H1 (cell line): ENCODE results near the gene RPS6KA6. TPM values are rescaled to one million over a fixed set of nuclear protein-coding genes. Genes with fewer than 3 reads are reported as not detected.

Source experiments
- CTCF ChIA-PET: fragments of 300-600 bp; sonication (Branson Sonifier 250); formaldehyde crosslinking; loops from one replicate; lab custom pipeline; 2021; ENCODE audit not compliant: partially characterized antibody; lab: Charles Lee
- POLR2A ChIA-PET: fragments of 300-600 bp; sonication (Branson Sonifier 250); formaldehyde crosslinking; loops from one replicate; lab custom pipeline; 2021; ENCODE audit warnings: inconsistent platforms; ENCODE audit not compliant: partially characterized antibody; lab: Charles Lee
- DNase-seq, 2 experiments: peaks; one replicate each; pipeline versions ENCODE4 v3.0.0 to v3.0.0-alpha.2; 2010 to 2022; ENCODE audit warnings: low spot score in 2 of 2, low read depth in 1 of 2, mixed read lengths in 1 of 2
- FAIRE-seq: peaks from 2 replicates; lab custom pipeline; 2011; peaks lifted over from hg19 to GRCh38; lab: Jason Lieb, UNC
- H2AFZ ChIP-seq: 2 replicates; pipeline ENCODE4 v1.8.1; 2012; ENCODE audit warnings: low read length, inconsistent platforms
- H2AK5ac ChIP-seq: 2 replicates; pipeline ENCODE4 v1.6.1; 2013; ENCODE audit warnings: low read depth, low read length
- H2BK120ac ChIP-seq: replicated peaks from 2 replicates; pipeline ENCODE3; 2013; ENCODE audit warnings: low read depth, low read length, inconsistent platforms
- H2BK12ac ChIP-seq: 2 replicates; pipeline ENCODE4 v1.6.1; 2013; ENCODE audit warnings: low read depth, low read length
- H2BK15ac ChIP-seq: 2 replicates; pipeline ENCODE4 v1.6.1; 2013; ENCODE audit warnings: low read length
- H2BK20ac ChIP-seq: 2 replicates; pipeline ENCODE4 v1.6.1; 2013; ENCODE audit warnings: low read length
- H2BK5ac ChIP-seq: 2 replicates; pipeline ENCODE4 v1.6.1; 2013; ENCODE audit warnings: low read depth, low read length
- H3K14ac ChIP-seq: 2 replicates; pipeline ENCODE4 v1.6.1; 2013; ENCODE audit warnings: inconsistent platforms; ENCODE audit not compliant: insufficient read length
- H3K18ac ChIP-seq: 2 replicates; pipeline ENCODE4 v1.6.1; 2013; ENCODE audit warnings: low read length; ENCODE audit errors: extremely low read depth
- H3K23ac ChIP-seq: 2 replicates; pipeline ENCODE4 v1.6.1; 2013; ENCODE audit warnings: inconsistent platforms; ENCODE audit not compliant: insufficient read length
- H3K23me2 ChIP-seq: 2 replicates; pipeline ENCODE4 v1.6.1; 2013; ENCODE audit warnings: low read depth, low read length
- H3K27ac ChIP-seq: 2 replicates; pipeline ENCODE4 v1.6.1; 2011; ENCODE audit warnings: low read depth, low read length, inconsistent platforms
- H3K27me3 ChIP-seq, 4 experiments: replicated peaks in 1 of 4; 1 replicate in 1 of 4; 2 replicates in 3 of 4; pipeline versions ENCODE4 v1.6.1 to v1.8.1; 2011 to 2013; ENCODE audit warnings: low read length in 3 of 4, mild to moderate bottlenecking in 3 of 4, inconsistent platforms in 2 of 4, mixed read lengths in 2 of 4, moderate library complexity in 1 of 4; ENCODE audit not compliant: control insufficient read depth in 3 of 4, insufficient read depth in 3 of 4; ENCODE audit errors: extremely low read depth in 1 of 4
- H3K36me3 ChIP-seq, 4 experiments: 2 replicates each; pipeline versions ENCODE4 v1.6.1 to v1.8.1; 2011 to 2013; ENCODE audit warnings: mild to moderate bottlenecking in 4 of 4, low read length in 3 of 4, moderate library complexity in 2 of 4, control low read depth in 1 of 4, inconsistent platforms in 1 of 4; ENCODE audit not compliant: insufficient read depth in 4 of 4, control insufficient read depth in 2 of 4
- H3K4ac ChIP-seq: replicated peaks from 2 replicates; pipeline ENCODE3; 2013; ENCODE audit warnings: low read length, low read depth, mixed read lengths, inconsistent platforms; ENCODE audit not compliant: insufficient read length
- H3K4me1 ChIP-seq, 4 experiments: replicated peaks in 1 of 4; 1 replicate in 1 of 4; 2 replicates in 3 of 4; pipeline versions ENCODE4 v1.6.1 to v1.8.1; 2011 to 2013; ENCODE audit warnings: low read length in 3 of 4, inconsistent platforms in 2 of 4, mixed read lengths in 1 of 4; ENCODE audit not compliant: insufficient read depth in 4 of 4, control insufficient read depth in 3 of 4
- H3K4me2 ChIP-seq, 2 experiments: 2 replicates each; pipeline versions ENCODE4 v1.6.1 to v1.8.1; 2011 to 2013; ENCODE audit warnings: low read depth in 2 of 2, low read length in 2 of 2, control low read depth in 1 of 2, inconsistent platforms in 1 of 2, mild to moderate bottlenecking in 1 of 2; ENCODE audit not compliant: insufficient read depth in 1 of 2
- H3K4me3 ChIP-seq, 4 experiments: fragments of 200-600, 300-600 bp in 1 of 4; sonication (generic), shearing (Covaris generic), sonication (Bioruptor Twin) in 1 of 4; 2 replicates each; pipeline versions ENCODE4 v1.5.1 to v1.8.1; 2011 to 2016; ENCODE audit warnings: low read length in 4 of 4, low read depth in 3 of 4, control low read depth in 2 of 4, inconsistent platforms in 2 of 4, mild to moderate bottlenecking in 2 of 4, mixed read lengths in 1 of 4, moderate library complexity in 1 of 4; ENCODE audit not compliant: insufficient read depth in 2 of 4; ENCODE audit errors: extremely low read depth in 1 of 4
- H3K56ac ChIP-seq: replicated peaks from 2 replicates; pipeline ENCODE3; 2013; ENCODE audit warnings: low read depth, mild to moderate bottlenecking, mixed read lengths, low read length, inconsistent platforms; ENCODE audit not compliant: insufficient read length
- H3K79me1 ChIP-seq: 2 replicates; pipeline ENCODE4 v1.6.1; 2013; ENCODE audit warnings: low read depth, low read length, control low read depth
- H3K79me2 ChIP-seq, 2 experiments: 2 replicates each; pipeline versions ENCODE4 v1.6.1 to v1.8.1; 2012 to 2013; ENCODE audit warnings: low read length in 2 of 2, mild to moderate bottlenecking in 2 of 2, inconsistent platforms in 1 of 2; ENCODE audit not compliant: insufficient read depth in 2 of 2, control insufficient read depth in 1 of 2
- H3K9ac ChIP-seq, 4 experiments: replicated peaks in 1 of 4; 1 replicate in 1 of 4; 2 replicates in 3 of 4; pipeline versions ENCODE4 v1.6.1 to v1.8.1; 2011 to 2013; ENCODE audit warnings: low read depth in 3 of 4, low read length in 3 of 4, control low read depth in 2 of 4, mild to moderate bottlenecking in 2 of 4, moderate library complexity in 2 of 4, inconsistent platforms in 1 of 4; ENCODE audit errors: extremely low read depth in 1 of 4
- H3K9me3 ChIP-seq, 2 experiments: 2 replicates each; pipeline versions ENCODE4 v1.6.1 to v1.8.1; 2012 to 2013; ENCODE audit warnings: mild to moderate bottlenecking in 2 of 2, moderate library complexity in 2 of 2, control low read depth in 1 of 2, inconsistent platforms in 1 of 2, low read depth in 1 of 2, low read length in 1 of 2, mixed read lengths in 1 of 2; ENCODE audit not compliant: insufficient read depth in 2 of 2
- H4K20me1 ChIP-seq, 2 experiments: replicated peaks in 1 of 2; 2 replicates each; pipeline versions ENCODE3 to v1.8.1; 2011 to 2013; ENCODE audit warnings: inconsistent platforms in 2 of 2, low read length in 2 of 2, mild to moderate bottlenecking in 1 of 2; ENCODE audit not compliant: insufficient read depth in 2 of 2, control insufficient read depth in 1 of 2
- H4K5ac ChIP-seq: 2 replicates; pipeline ENCODE4 v1.6.1; 2013; ENCODE audit warnings: low read length, low read depth, mixed read lengths, inconsistent platforms; ENCODE audit not compliant: insufficient read length
- H4K8ac ChIP-seq: 2 replicates; pipeline ENCODE4 v1.8.0; 2013; ENCODE audit warnings: mild to moderate bottlenecking, moderate library complexity, low read length, inconsistent platforms; ENCODE audit not compliant: insufficient read depth; ENCODE audit errors: extremely low read depth
- H4K91ac ChIP-seq: replicated peaks from 2 replicates; pipeline ENCODE3; 2013; ENCODE audit warnings: low read length, mixed read lengths, inconsistent platforms; ENCODE audit not compliant: insufficient read length
- RFX5 ChIP-seq: IDR thresholded peaks from 2 replicates; pipeline ENCODE4 v1.6.1; 2011; ENCODE audit warnings: low read depth, low read length, improper control_type of control experiment, borderline replicate concordance
- WGBS, 2 experiments: shearing (Covaris generic) in 1 of 2; methylation state at CpG; one replicate each; pipeline versions ENCODE4 v1.1.6 to v1.1.7; 2013 to 2015; ENCODE audit warnings: low lambda C conversion rate in 2 of 2, mixed read lengths in 2 of 2, inconsistent platforms in 1 of 2, low coverage in 1 of 2, missing lambda C conversion rate in 1 of 2; ENCODE audit not compliant: insufficient replicate concordance in 2 of 2, insufficient coverage in 1 of 2, insufficient read length in 1 of 2; ENCODE audit errors: extremely low coverage in 1 of 2, missing lambda C conversion rate in 1 of 2; 5-methylcytosine and 5-hydroxymethylcytosine counted together
- polyA plus RNA-seq, 7 experiments: library from polyadenylated mRNA; depleted of rRNA in 3 of 7; stranded (reverse) in 5 of 7; unstranded in 2 of 7; fragments of >200 nt in 5 of 7; fragments of 200-250 nt in 2 of 7; gene quantifications; 1 replicate in 5 of 7; 2 replicates in 1 of 7; 4 replicates in 1 of 7; pipeline versions ENCODE4 v1.2.1 to v1.2.3, GENCODE V29; 2011 to 2013; ENCODE audit warnings: missing spikeins in 2 of 7, mixed read lengths in 2 of 7
- total RNA-seq: library from RNA; stranded (reverse); fragmentation: NEBNext Ultra II Directional; extraction: Animal tissue kit (Norgen Biotek cat#: 25700); gene quantifications from 2 replicates; pipeline ENCODE4 v1.2.1, GENCODE V29; 2021

The RPS6KA6 gene
- total and polyA plus RNA-seq, 2 of the 8 experiments (the other 6 are each of a cell fraction or from before 2014, with no cell fraction given): 3.5 to 14.6 TPM

- H3K79me1 ChIP-seq: no peaks in the 10 kb centered on the region
- DNase-seq (no peak), FAIRE-seq (no peak)
- no peaks in the 10 kb centered on the region for H3K4me1 ChIP-seq
- no peaks in the 10 kb centered on the region for H3K23me2 ChIP-seq
- H2BK120ac ChIP-seq: no peak overlapping the region
- H4K91ac ChIP-seq: no peak overlapping the region
- no peak overlapping the region for H3K4me3 ChIP-seq
- H2BK20ac ChIP-seq: no peak overlapping the region
- no peaks in the 10 kb centered on the region for H3K79me2 ChIP-seq
- no peak overlapping the region for H3K4me2 ChIP-seq
- H2BK12ac ChIP-seq: no peak overlapping the region
- no peak overlapping the region for H3K23ac ChIP-seq
- CTCF ChIA-PET: no interaction called here
- H3K4ac ChIP-seq: no peak overlapping the region
- no peak overlapping the region for H2BK15ac ChIP-seq
- H3K36me3 ChIP-seq: no peaks in the 10 kb centered on the region
- H3K18ac ChIP-seq: no peak overlapping the region
- POLR2A ChIA-PET: no interaction called here
- TF ChIP-seq RFX5: no peak
- no peaks in the 10 kb centered on the region for H3K27me3 ChIP-seq
- no peak overlapping the region for H3K27ac ChIP-seq
- H2AK5ac ChIP-seq: no peak overlapping the region
- no peak overlapping the region for H3K56ac ChIP-seq
- H2BK5ac ChIP-seq: no peak overlapping the region
- no peak overlapping the region for H3K9ac ChIP-seq
- no peaks in the 10 kb centered on the region for H3K9me3 ChIP-seq
- H4K20me1 ChIP-seq: no peaks in the 10 kb centered on the region
- H3K14ac ChIP-seq: no peak overlapping the region
- no peak overlapping the region for H4K8ac ChIP-seq
- H2AFZ ChIP-seq: no peak overlapping the region
- H4K5ac ChIP-seq: no peak overlapping the region
- 100% methylated on average over 1 of the region's 3 CpGs; no CpG with 5 or more reads in 1 of the 2 experiments for WGBS, 2 experiments
Measured at GRCh38 chrX:84224741-84225140, 36.7 kb upstream of the RPS6KA6 start.
